Measurements from ENCODE around the gene RIT2.
"Not testable (repeated sequence)": the region's sequence is repeated elsewhere in the genome, so short reads cannot be mapped to it uniquely, and the experiment has no call there.

The RIT2 gene

DNA sequence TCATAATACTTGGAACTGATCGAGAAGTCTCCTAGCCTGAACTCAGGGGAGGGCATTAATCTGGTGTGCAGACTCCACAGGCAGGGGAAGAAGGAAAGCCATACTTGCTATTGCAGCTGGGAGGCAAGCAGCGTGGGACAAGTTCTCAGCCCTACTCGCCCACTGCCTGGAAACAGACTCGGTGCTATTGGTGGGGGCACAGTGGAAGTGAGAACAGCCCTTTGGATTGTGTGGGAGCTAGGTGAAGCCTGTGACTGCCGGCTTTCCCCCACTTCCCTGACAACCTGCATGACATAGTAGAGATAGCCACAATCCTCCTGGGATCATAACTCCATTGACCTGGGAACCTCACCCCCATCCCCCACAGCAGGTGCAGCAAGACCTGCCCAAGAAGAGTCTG lies 301.3 kb downstream of the RIT2 start:
- H3K27me3 Mint-ChIP-seq (ENCODE audit: low read depth, poor library complexity), result peaks cover 3% of the 10 kb centered on the region
- TF ChIP-seq, protein P1, sequence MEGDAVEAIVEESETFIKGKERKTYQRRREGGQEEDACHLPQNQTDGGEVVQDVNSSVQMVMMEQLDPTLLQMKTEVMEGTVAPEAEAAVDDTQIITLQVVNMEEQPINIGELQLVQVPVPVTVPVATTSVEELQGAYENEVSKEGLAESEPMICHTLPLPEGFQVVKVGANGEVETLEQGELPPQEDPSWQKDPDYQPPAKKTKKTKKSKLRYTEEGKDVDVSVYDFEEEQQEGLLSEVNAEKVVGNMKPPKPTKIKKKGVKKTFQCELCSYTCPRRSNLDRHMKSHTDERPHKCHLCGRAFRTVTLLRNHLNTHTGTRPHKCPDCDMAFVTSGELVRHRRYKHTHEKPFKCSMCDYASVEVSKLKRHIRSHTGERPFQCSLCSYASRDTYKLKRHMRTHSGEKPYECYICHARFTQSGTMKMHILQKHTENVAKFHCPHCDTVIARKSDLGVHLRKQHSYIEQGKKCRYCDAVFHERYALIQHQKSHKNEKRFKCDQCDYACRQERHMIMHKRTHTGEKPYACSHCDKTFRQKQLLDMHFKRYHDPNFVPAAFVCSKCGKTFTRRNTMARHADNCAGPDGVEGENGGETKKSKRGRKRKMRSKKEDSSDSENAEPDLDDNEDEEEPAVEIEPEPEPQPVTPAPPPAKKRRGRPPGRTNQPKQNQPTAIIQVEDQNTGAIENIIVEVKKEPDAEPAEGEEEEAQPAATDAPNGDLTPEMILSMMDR (IDR thresholded peaks at IDR 0.05), result no peak
- no peaks in the 10 kb centered on the region for H3K9me3 Mint-ChIP-seq
- no peak overlapping the region for H3K4me3 Mint-ChIP-seq
- no peak for DNase-seq
- H3K4me1 Mint-ChIP-seq, result no peaks in the 10 kb centered on the region
- H3K36me3 Mint-ChIP-seq (ENCODE audit: low read depth), result no peaks in the 10 kb centered on the region
- no peak overlapping the region for H3K27ac Mint-ChIP-seq

DNA sequence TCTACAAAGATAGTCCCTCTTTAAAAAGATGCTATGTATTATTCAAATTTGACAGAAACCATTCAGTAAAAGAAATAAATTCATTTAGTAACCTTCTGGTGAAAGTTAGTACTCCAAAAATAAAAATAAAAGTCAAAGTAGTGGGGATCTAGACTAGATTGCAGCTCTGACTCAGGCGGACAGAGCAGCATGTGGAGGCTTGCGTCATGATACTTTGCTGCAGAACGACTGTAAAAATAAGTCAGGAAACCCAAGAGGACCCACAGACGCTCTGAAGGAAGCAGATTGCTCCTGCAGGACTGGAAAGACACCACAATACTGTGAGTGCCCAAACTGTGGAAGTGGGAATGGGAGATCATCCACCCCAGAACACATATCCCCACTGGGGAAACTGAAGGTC lies 301.9 kb downstream of the RIT2 start:
- no peak overlapping the region for H3K27ac Mint-ChIP-seq
- no peaks in the 10 kb centered on the region for H3K36me3 Mint-ChIP-seq (ENCODE audit: low read depth)
- no peaks in the 10 kb centered on the region for H3K9me3 Mint-ChIP-seq
- H3K27me3 Mint-ChIP-seq (ENCODE audit: low read depth, poor library complexity), result peaks cover 3% of the 10 kb centered on the region
- no peak for DNase-seq
- no peaks in the 10 kb centered on the region for H3K4me1 Mint-ChIP-seq
- no peak overlapping the region for H3K4me3 Mint-ChIP-seq
- TF ChIP-seq, protein P1 (IDR thresholded peaks at IDR 0.05), result no peak

DNA sequence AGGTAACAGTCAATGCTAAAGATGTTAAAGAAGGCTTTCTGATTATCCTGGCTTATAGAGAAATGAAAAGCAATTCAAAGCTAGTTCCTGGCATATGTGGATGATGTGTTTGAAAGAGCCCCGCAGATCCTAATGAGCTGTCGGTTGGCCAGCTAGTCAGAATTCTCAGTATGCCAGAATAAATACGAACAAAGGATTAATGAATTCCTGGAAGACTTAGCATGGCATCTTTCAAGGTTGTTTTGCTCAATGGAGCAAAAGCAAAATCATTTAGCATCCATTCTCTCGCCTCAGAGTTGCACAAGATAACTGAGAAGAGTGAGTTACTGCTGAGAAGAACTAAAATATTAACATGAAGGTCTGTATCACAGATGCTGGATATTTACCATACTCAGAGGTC lies 307.6 kb downstream of the RIT2 start:
- Mint-ChIP-seq H3K27me3 (ENCODE audit: low read depth, poor library complexity) (no peaks in the 10 kb centered on the region), H3K9me3 (no peaks in the 10 kb centered on the region), H3K4me1 (no peaks in the 10 kb centered on the region), H3K27ac (no peak overlapping the region), H3K36me3 (ENCODE audit: low read depth) (no peaks in the 10 kb centered on the region), H3K4me3 (no peak overlapping the region)
- no peak for DNase-seq
- TF ChIP-seq, protein P1 (IDR thresholded peaks at IDR 0.05), result no peak

DNA sequence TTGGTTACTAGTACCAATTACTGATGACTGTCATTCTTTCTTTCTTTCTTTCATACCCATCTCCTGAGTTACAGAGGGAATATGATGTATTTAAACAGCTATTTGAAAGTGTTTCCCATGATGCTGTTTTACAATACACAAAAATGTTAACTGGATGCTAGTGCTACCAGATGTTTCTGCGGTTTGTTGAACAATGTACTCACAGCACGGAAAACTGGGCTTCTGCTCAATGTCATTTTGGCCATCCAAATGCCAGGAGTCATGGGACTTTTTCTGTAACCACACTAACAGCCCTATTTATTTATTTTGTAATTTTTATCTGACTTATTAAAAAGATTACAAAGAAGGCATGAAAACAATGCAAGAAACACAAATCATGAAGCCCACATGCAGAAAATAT lies 313.8 kb downstream of the RIT2 start:
- Mint-ChIP-seq H3K9me3 (no peaks in the 10 kb centered on the region), H3K4me1 (peaks cover 10% of the 10 kb centered on the region), H3K36me3 (ENCODE audit: low read depth) (no peaks in the 10 kb centered on the region), H3K27me3 (ENCODE audit: low read depth, poor library complexity) (no peaks in the 10 kb centered on the region), H3K4me3 (no peak overlapping the region), H3K27ac (no peak overlapping the region)
- no peak for DNase-seq
- TF ChIP-seq, protein P1 (IDR thresholded peaks at IDR 0.05), result no peak

DNA sequence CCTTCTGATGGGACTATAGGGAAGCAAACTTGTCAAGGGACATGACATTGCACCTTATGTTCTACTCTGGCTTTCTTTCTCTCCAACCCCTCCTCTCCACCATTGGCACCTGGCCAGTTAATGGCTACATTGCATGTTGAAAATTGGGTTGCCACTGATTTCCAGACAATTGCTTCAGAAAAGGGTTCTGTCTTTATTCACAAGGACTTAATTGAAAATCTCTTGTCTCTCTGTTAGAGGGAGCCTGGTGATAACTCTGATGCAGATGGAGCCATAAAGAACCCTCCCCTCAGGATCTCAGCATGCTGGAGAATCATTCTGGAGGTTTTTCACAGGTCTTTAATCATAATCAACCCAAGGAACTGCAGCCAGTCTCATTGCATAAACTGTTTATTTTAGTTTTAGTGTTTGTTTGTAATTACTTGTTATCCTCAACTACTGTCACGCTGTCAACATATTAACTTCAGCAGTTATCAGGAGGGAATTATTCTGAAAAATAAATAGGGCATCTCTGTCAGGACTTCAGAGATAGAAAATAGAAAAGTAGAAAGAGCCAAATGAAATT lies 316.8 kb downstream of the RIT2 start:
- H3K27me3 Mint-ChIP-seq (ENCODE audit: low read depth, poor library complexity), result no peaks in the 10 kb centered on the region
- H3K27ac Mint-ChIP-seq, result no peak overlapping the region

DNA sequence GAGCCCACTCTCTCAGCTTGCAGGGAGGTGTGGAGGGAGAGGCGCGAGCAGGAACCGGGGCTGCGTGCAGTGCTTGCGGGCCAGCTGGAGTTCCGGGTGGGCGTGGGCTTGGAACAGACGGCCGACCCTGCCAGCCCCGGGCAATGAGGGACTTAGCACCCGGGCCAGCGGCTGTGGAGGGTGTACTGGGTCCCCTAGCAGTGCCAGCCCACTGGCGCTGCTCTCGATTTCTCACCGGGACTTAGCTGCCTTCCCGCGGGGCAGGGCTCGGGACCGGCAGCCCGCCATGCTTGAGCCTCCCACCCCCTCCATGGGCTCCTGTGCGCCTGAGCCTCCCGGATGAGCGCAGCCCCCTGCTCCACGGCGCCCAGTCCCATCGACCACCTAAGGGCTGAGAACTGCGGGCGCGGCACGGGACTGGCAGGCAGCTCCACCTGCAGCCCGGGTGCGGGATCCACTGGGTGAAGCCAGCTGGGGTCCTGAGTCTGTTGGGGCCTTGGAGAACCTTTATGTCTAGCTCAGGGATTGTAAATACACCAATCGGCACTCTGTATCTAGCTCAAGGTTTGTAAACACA lies 320.2 kb downstream of the RIT2 start:
- DNase-seq, H3K4me1 Mint-ChIP-seq, H3K9me3 Mint-ChIP-seq: not testable (repeated sequence)

More for the DNA sequence above, 316.8 kb downstream of the RIT2 start:
- TF ChIP-seq, protein P1 (IDR thresholded peaks at IDR 0.05), result no peak
- no peaks in the 10 kb centered on the region for H3K36me3 Mint-ChIP-seq (ENCODE audit: low read depth)
- no peak overlapping the region for H3K4me3 Mint-ChIP-seq
- H3K4me1 Mint-ChIP-seq, result peaks cover 10% of the 10 kb centered on the region
- no peak for DNase-seq
- peaks cover 5% of the 10 kb centered on the region for H3K9me3 Mint-ChIP-seq

More for the DNA sequence above, 320.2 kb downstream of the RIT2 start:
- not testable (repeated sequence) for H3K27me3 Mint-ChIP-seq (ENCODE audit: low read depth, poor library complexity); H3K4me3 Mint-ChIP-seq; H3K36me3 Mint-ChIP-seq (ENCODE audit: low read depth); H3K27ac Mint-ChIP-seq

All from nephron progenitor cell (in vitro differentiated cells).